ENCODE results near the gene HPCAL4. TPM values are rescaled to one million over a fixed set of nuclear protein-coding genes. Genes with fewer than 3 reads are reported as not detected.

The HPCAL4 gene
- total RNA-seq, 1 donor from 2014 or later, result 0.88 TPM

- Histone ChIP-seq H3K27me3 (ENCODE audit: low read depth) (peaks cover 5% of the 10 kb centered on the region), H3K4me3 (no peak overlapping the region), H3K36me3 (no peaks in the 10 kb centered on the region), H3K4me1 (peaks cover 17% of the 10 kb centered on the region), H3K9me3 (replicated peaks) (no peaks in the 10 kb centered on the region), H3K27ac (replicated peaks) (peak overlapping the region; percentile 48)
- no peak for TF ChIP-seq CTCF (IDR thresholded peaks at IDR 0.05; ENCODE audit: borderline replicate concordance)
- intact Hi-C loops (cut with micrococcal nuclease), result no loop called here
- DNase-seq, result peak; percentile 45
Measured at GRCh38 chr1:39701049-39701439, 9.8 kb upstream of the HPCAL4 start.

DNA sequence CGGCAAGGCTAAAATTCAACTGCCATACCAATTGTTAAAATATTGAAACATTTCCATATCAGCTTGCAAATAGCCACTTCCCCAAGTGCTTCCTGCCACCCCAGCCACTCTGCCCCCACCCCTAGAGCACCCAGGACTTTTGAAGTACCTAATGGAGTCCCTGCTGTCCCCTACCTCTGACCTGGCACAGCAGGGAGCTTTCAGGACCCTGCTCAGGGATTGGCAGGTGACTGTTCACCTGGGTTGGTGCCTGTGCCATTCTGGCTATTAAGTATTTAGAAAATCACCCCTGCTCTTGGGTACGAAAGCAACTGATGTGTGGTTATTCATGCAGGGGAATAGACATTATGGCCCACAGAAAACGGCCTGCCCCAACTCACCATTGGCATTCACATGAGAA lies 9.1 kb upstream of the HPCAL4 start:
- Histone ChIP-seq H3K4me1 (peaks cover 17% of the 10 kb centered on the region), H3K27me3 (ENCODE audit: low read depth) (peaks cover 12% of the 10 kb centered on the region), H3K4me3 (no peak overlapping the region), H3K9me3 (replicated peaks) (no peaks in the 10 kb centered on the region), H3K27ac (replicated peaks) (peak overlapping the region; percentile 48), H3K36me3 (no peaks in the 10 kb centered on the region)
- no peak for DNase-seq
- TF ChIP-seq CTCF (IDR thresholded peaks at IDR 0.05; ENCODE audit: borderline replicate concordance), result no peak
- intact Hi-C loops (cut with micrococcal nuclease), result no loop called here

GRCh38 chr1:39699419-39699818 lies 8.2 kb upstream of the HPCAL4 start:
- DNase-seq, result no peak
- Histone ChIP-seq H3K4me3 (no peak overlapping the region), H3K27me3 (ENCODE audit: low read depth) (peaks cover 19% of the 10 kb centered on the region), H3K27ac (replicated peaks) (no peak overlapping the region), H3K4me1 (peaks cover 17% of the 10 kb centered on the region), H3K36me3 (no peaks in the 10 kb centered on the region), H3K9me3 (replicated peaks) (no peaks in the 10 kb centered on the region)
- intact Hi-C loops (cut with micrococcal nuclease), result no loop called here
- TF ChIP-seq CTCF (IDR thresholded peaks at IDR 0.05; ENCODE audit: borderline replicate concordance), result peak; percentile 14

DNA sequence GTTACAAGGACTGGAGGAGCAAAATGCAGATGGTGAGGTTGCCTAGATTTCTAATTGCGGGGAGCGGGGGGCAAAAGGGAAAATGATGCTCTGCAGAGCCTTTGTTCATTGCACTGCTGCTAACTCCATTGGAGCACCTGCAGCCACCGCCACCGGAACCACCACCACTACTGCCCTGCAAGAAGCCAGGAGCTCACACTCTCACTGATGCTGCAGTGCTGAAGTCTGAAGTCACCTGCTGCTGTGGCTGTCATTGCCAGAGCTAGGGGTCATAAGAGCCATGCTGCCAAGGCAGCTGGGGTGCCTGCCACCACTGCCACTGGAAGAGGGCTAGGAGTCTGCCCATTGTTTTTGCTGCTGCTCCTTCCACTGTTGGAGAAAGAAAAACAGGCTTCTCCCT lies 7.3 kb upstream of the HPCAL4 start:
- Histone ChIP-seq H3K27me3 (ENCODE audit: low read depth) (peaks cover 22% of the 10 kb centered on the region), H3K36me3 (no peaks in the 10 kb centered on the region), H3K4me1 (peaks cover 17% of the 10 kb centered on the region), H3K9me3 (replicated peaks) (no peaks in the 10 kb centered on the region), H3K27ac (replicated peaks) (no peak overlapping the region), H3K4me3 (no peak overlapping the region)
- DNase-seq, result no peak
- intact Hi-C loops (cut with micrococcal nuclease), result no loop called here
- no peak for TF ChIP-seq CTCF (IDR thresholded peaks at IDR 0.05; ENCODE audit: borderline replicate concordance)

GRCh38 chr1:39696448-39696847 lies 5.2 kb upstream of the HPCAL4 start:
- TF ChIP-seq CTCF (IDR thresholded peaks at IDR 0.05; ENCODE audit: borderline replicate concordance), result no peak
- Histone ChIP-seq H3K4me3 (no peak overlapping the region), H3K36me3 (no peaks in the 10 kb centered on the region), H3K9me3 (replicated peaks) (no peaks in the 10 kb centered on the region), H3K27me3 (ENCODE audit: low read depth) (peaks cover 43% of the 10 kb centered on the region), H3K4me1 (peaks cover 19% of the 10 kb centered on the region), H3K27ac (replicated peaks) (no peak overlapping the region)
- intact Hi-C loops (cut with micrococcal nuclease), result no loop called here
- DNase-seq, result no peak

DNA sequence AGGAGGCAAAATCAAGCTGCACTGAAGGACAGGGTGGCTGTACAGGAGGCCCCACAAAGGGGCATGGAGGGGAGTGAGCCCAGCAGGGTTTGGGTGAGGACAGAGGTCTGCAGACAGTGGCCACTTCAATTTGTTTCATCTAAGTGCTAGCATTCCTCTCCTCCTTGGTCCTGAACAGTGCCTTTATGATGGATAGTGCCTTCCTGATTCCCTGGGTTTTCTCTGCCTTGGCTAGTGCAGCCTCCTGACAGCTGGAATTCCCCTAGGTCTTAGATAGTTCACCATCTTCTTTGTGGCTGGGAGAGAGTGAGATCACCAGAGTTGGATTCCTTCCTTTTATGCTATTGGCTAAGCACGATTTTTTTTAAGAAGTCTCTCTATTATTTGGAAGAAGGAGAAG lies 3.8 kb upstream of the HPCAL4 start:
- no peak for TF ChIP-seq CTCF (IDR thresholded peaks at IDR 0.05; ENCODE audit: borderline replicate concordance)
- DNase-seq, result no peak
- Histone ChIP-seq H3K27ac (replicated peaks) (no peak overlapping the region), H3K9me3 (replicated peaks) (no peaks in the 10 kb centered on the region), H3K36me3 (no peaks in the 10 kb centered on the region), H3K27me3 (ENCODE audit: low read depth) (peaks cover 58% of the 10 kb centered on the region), H3K4me3 (no peak overlapping the region), H3K4me1 (peaks cover 20% of the 10 kb centered on the region)
- intact Hi-C loops (cut with micrococcal nuclease), result no loop called here

All from left ventricle myocardium inferior (tissue), 1 donor.